GM10266 (cell line): Measurements from ENCODE around the gene APC2.
A peak's percentile ranks its signal among the peaks of the same experiment; 100 is the strongest.

Experiments
- DNase-seq: peaks from one replicate; pipeline ENCODE4 v3.0.0; 2012; ENCODE audit errors: extremely low spot score
- TF ChIP-seq, protein P1 (sequence below): IDR thresholded peaks from 2 replicates; pipeline ENCODE4 v1.5.1; 2012; ENCODE audit warnings: mild to moderate bottlenecking, low read depth; ENCODE audit not compliant: control insufficient read depth, insufficient read depth; ENCODE audit errors: missing control alignments

The APC2 gene, protein sequence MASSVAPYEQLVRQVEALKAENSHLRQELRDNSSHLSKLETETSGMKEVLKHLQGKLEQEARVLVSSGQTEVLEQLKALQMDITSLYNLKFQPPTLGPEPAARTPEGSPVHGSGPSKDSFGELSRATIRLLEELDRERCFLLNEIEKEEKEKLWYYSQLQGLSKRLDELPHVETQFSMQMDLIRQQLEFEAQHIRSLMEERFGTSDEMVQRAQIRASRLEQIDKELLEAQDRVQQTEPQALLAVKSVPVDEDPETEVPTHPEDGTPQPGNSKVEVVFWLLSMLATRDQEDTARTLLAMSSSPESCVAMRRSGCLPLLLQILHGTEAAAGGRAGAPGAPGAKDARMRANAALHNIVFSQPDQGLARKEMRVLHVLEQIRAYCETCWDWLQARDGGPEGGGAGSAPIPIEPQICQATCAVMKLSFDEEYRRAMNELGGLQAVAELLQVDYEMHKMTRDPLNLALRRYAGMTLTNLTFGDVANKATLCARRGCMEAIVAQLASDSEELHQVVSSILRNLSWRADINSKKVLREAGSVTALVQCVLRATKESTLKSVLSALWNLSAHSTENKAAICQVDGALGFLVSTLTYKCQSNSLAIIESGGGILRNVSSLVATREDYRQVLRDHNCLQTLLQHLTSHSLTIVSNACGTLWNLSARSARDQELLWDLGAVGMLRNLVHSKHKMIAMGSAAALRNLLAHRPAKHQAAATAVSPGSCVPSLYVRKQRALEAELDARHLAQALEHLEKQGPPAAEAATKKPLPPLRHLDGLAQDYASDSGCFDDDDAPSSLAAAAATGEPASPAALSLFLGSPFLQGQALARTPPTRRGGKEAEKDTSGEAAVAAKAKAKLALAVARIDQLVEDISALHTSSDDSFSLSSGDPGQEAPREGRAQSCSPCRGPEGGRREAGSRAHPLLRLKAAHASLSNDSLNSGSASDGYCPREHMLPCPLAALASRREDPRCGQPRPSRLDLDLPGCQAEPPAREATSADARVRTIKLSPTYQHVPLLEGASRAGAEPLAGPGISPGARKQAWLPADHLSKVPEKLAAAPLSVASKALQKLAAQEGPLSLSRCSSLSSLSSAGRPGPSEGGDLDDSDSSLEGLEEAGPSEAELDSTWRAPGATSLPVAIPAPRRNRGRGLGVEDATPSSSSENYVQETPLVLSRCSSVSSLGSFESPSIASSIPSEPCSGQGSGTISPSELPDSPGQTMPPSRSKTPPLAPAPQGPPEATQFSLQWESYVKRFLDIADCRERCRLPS (N-terminal part only)

DNA sequence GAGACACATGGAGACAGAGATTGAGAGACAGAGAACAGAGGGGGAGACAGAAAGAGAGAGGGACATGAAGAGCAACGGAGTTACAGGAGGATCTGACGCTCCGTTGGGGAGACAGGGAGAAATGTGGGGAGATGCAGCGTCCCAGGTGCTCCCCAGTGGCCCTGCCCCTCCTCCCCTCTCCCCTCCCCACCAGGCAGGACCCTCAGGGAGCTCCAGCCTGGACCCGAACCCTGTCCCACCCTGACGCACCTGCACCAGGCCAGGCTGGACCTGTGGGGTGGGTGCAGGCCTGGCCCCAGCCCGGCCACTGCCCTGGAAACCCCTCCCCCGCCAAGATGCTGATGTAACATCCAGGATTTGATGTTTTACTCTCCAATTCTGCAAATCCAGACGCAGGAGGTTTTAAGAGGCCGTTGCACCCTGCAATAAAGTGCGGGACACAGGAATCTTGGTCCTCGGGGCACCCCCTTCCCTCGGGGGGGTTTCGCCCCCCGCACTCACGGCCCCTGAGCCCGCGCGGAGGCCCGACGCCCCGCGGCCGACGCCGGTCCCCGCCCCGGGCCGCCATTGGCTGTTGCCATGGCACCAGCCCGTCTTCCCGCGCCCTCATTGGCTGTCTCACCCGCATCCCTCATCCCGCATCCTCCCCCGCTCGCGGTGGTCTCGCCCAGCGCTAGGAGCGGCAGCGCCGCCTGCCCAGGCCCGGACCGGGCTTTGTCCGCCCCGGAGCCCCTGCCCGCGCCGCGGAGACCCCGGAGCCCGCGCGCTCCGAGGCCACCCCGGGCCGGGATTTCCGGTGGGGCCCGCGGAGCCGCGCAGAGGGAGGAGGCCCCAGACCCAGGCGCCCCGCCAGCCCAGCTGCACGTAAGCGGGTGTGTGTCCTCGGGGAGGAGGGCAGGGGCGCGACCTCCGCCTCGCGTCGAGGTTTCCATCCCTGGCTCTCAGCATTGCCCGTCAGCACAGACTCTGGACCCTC is at the start of gene APC2:
TSS of gene APC2 (plus strand) at position 655 of the 976 bp plus-strand sequence. CDS start 2,881 bp downstream, outside the sequence.
- DNase-seq = peak; percentile 82
- TF ChIP-seq, protein P1, sequence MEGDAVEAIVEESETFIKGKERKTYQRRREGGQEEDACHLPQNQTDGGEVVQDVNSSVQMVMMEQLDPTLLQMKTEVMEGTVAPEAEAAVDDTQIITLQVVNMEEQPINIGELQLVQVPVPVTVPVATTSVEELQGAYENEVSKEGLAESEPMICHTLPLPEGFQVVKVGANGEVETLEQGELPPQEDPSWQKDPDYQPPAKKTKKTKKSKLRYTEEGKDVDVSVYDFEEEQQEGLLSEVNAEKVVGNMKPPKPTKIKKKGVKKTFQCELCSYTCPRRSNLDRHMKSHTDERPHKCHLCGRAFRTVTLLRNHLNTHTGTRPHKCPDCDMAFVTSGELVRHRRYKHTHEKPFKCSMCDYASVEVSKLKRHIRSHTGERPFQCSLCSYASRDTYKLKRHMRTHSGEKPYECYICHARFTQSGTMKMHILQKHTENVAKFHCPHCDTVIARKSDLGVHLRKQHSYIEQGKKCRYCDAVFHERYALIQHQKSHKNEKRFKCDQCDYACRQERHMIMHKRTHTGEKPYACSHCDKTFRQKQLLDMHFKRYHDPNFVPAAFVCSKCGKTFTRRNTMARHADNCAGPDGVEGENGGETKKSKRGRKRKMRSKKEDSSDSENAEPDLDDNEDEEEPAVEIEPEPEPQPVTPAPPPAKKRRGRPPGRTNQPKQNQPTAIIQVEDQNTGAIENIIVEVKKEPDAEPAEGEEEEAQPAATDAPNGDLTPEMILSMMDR = no peak

DNA sequence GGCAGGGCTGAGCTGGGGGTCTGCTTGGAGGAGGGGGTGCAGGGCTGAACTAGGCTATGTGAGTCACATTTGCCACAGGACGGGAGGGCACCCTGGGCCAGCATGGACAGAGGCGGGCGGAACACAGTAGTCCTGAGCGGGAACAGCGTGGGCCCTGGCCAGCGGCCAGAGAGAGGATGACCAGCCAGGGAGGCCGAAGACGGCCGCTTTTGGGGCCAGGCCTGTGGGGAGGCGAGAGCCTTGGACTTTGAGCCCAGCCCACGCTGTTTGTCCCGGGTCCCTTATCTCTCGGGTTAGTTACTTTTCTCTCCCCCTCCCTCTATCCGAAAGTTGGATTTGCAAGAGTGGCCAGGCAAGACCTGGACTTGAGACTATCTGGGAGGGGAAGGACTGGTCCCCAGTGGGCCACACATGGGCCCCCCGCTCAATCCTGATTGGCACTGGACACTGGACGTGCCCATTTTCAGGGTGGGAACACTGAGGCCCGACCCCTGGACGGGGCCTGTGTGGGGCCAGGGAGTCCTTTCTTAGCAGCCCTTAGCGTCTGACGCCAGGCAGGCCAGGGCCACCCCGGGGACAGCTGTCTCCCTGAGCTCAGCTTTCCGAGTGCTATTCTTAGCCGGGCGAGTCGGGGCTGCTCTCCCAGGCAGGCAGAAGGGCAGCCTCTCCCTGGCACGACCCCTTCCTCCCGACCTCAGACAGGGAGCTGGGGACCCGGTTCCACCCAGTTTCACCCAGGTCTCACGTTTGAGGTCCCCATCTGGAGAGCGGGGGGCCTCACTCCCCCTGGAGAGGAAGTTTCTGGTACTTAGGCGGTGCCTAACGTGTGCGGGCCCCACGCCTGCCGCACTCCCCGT is 49.4 kb upstream of the APC2 start:
- TF ChIP-seq, protein P1 = no peak
- DNase-seq = peak; percentile 76

DNA sequence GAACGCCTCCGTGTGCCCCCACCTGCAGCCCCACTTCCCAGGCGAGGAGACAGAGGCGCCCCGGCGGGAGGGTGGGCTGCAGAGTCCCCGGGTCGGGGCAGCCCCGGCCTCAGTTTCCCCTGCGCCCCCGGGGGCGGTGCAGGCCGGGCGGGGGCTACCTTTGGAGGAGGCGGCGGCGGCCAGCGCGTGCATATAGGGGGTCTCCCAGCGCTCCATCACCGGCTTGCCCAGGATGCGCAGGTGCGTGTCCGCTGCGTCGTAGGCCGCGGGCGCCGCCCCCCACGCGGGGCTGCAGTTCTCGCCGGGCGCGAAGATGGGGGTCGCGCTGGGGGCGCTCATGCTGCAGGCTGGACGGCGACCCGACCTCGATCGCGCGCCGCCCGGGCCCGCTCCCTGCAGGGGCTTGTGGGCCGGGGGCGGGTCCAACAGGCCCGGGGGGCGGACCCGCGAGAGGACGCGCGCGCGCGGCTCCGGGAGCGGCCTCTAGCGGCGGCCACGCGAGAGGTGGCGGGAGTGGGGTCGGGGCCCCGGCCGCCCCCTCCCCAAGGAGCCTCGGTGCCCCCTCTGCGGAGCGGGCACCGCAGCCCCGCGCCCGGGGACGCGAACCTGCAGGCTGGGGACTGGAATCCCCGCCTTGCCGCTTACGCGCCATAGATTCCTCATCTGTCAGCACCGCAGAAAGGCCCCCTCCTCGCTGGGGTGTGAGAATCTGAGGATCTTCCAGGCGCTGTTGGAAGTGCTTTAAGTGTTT is 48.6 kb upstream of the APC2 start, which contains the start of gene GAMT:
TSS of gene GAMT (minus strand) at position 405 of the 751 bp plus-strand sequence. CDS start at position 339, 66 bp downstream.
- TF ChIP-seq, protein P1 = peak; percentile 58
- DNase-seq = peak; percentile 95

DNA sequence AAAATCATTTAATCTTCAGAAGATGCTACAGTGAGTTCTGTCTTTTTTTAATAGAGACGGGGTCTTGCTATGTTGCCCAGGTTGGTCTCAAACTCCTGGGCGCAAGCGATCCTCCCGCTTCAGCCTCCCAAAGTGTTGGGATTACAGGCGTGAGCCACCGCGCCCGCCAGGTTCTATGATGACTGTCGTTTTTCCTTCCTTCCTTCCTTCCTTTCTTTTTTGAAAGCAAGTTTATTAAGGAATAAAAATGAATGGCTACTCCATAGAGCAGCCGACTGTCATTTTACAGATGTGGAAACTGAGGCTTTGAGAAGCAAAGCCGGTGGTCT is 48.1 kb upstream of the APC2 start:
- no peak for DNase-seq
- TF ChIP-seq, protein P1 = no peak

DNA sequence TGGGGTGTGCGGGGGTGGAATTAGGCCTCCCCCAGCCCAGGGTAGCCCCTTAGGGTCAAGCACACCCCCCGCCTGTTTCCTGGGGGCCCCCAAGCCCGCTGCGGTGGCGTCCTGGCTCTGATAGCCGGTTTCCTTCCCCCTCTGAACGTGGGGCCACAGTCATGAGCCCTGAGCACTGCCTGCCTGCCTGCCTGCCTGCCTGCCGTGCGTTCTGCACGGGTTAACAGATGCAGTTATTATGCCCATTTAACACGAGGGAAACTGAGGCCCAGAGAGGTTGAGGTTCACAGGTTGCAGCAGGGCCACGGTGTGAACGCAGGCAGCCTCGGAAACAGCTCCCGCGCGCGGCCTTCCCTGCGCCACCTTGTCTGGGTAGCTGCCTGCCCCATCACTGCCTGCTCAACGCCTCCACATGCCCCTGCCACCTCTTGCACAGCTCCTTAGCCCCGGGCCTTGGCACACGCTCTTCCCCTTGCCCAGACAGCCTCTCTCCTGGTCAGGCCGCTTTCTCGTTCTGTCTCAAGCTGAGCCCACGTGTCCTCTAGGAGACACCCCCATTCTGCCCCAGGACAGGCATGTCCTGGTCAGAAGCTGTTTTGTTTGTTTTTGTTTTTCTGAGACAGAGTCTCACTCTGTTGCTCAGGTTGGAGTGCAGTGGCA is 47.4 kb upstream of the APC2 start:
- TF ChIP-seq, protein P1 = no peak
- DNase-seq = no peak
